ENCODE data around the gene ACACB.

DNA sequence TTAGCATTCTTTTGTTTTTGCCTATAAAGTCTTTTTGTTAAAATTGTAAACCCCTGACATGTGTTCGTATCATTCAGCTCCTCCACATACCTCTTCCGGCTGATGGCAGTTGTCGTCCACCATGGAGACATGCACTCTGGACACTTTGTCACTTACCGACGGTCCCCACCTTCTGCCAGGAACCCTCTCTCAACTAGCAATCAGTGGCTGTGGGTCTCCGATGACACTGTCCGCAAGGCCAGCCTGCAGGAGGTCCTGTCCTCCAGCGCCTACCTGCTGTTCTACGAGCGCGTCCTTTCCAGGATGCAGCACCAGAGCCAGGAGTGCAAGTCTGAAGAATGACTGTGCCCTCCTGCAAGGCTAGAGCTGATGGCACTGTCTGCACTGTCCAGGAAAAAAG lies 30.8 kb upstream of the ACACB start:
- TF ChIP-seq, protein P1, sequence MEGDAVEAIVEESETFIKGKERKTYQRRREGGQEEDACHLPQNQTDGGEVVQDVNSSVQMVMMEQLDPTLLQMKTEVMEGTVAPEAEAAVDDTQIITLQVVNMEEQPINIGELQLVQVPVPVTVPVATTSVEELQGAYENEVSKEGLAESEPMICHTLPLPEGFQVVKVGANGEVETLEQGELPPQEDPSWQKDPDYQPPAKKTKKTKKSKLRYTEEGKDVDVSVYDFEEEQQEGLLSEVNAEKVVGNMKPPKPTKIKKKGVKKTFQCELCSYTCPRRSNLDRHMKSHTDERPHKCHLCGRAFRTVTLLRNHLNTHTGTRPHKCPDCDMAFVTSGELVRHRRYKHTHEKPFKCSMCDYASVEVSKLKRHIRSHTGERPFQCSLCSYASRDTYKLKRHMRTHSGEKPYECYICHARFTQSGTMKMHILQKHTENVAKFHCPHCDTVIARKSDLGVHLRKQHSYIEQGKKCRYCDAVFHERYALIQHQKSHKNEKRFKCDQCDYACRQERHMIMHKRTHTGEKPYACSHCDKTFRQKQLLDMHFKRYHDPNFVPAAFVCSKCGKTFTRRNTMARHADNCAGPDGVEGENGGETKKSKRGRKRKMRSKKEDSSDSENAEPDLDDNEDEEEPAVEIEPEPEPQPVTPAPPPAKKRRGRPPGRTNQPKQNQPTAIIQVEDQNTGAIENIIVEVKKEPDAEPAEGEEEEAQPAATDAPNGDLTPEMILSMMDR (IDR thresholded peaks at IDR 0.05), result no peak
- TF ChIP-seq POLR2A (IDR thresholded peaks at IDR 0.05), result no peak

Measured in Peyer's patch (tissue), 4 donors.